ENCODE measurements around the gene PLEKHN1.
"Not testable (repeated sequence)": the region's sequence is repeated elsewhere in the genome, so short reads cannot be mapped to it uniquely, and the experiment has no call there.

PLEKHN1 gene

GRCh38 chr1:985126-985525 is 18.8 kb downstream of the PLEKHN1 start:
- no peak for DNase-seq

- not testable (repeated sequence) for DNase-seq
Measured at GRCh38 chr1:988061-988460, 21.8 kb downstream of the PLEKHN1 start.

GRCh38 chr1:991275-991674 is 25.0 kb downstream of the PLEKHN1 start:
- not testable (repeated sequence) for DNase-seq

GRCh38 chr1:991895-992294 is 25.6 kb downstream of the PLEKHN1 start:
- DNase-seq = no peak

- DNase-seq = no peak
Measured at GRCh38 chr1:992362-992761, 26.1 kb downstream of the PLEKHN1 start.

GRCh38 chr1:993379-993995 is 27.2 kb downstream of the PLEKHN1 start:
- no peak for DNase-seq

GRCh38 chr1:994546-994945 is 28.3 kb downstream of the PLEKHN1 start:
- not testable (repeated sequence) for DNase-seq

- DNase-seq = no peak
Measured at GRCh38 chr1:995665-996633, 29.7 kb downstream of the PLEKHN1 start.

- no peak for DNase-seq
Measured at GRCh38 chr1:996851-997712, 30.8 kb downstream of the PLEKHN1 start.

- DNase-seq = no peak
Measured at GRCh38 chr1:997713-997992, 31.4 kb downstream of the PLEKHN1 start.

GRCh38 chr1:997993-998744 is 31.9 kb downstream of the PLEKHN1 start:
- DNase-seq = no peak

GRCh38 chr1:998745-998994 is 32.4 kb downstream of the PLEKHN1 start:
- peak in 1 of 58 donors; percentile 56 for DNase-seq

GRCh38 chr1:998995-999724 is 32.9 kb downstream of the PLEKHN1 start:
- DNase-seq = peak in 2 of 58 donors; percentile 28 to 55

- peak in 56 of 58 donors; percentile 31 to 89 (median 71) for DNase-seq
Measured at GRCh38 chr1:999725-1000356, 33.6 kb downstream of the PLEKHN1 start, which contains the start of gene HES4. Gene HES4, minus strand, starts transcription at chr1:1000097. Its CDS starts 124 bp downstream, at chr1:999973.

- peak in 51 of 58 donors; percentile 25 to 89 (median 63) for DNase-seq
Measured at GRCh38 chr1:1000357-1001056, 34.2 kb downstream of the PLEKHN1 start.

GRCh38 chr1:1001057-1001783 is 34.9 kb downstream of the PLEKHN1 start:
- no peak for DNase-seq

GRCh38 chr1:1003618-1004419 is 37.5 kb downstream of the PLEKHN1 start:
- no peak for DNase-seq

- DNase-seq = no peak
Measured at GRCh38 chr1:1004420-1004779, 38.1 kb downstream of the PLEKHN1 start.
